ENCODE results near the gene KCNE4.

Gene KCNE4

DNA sequence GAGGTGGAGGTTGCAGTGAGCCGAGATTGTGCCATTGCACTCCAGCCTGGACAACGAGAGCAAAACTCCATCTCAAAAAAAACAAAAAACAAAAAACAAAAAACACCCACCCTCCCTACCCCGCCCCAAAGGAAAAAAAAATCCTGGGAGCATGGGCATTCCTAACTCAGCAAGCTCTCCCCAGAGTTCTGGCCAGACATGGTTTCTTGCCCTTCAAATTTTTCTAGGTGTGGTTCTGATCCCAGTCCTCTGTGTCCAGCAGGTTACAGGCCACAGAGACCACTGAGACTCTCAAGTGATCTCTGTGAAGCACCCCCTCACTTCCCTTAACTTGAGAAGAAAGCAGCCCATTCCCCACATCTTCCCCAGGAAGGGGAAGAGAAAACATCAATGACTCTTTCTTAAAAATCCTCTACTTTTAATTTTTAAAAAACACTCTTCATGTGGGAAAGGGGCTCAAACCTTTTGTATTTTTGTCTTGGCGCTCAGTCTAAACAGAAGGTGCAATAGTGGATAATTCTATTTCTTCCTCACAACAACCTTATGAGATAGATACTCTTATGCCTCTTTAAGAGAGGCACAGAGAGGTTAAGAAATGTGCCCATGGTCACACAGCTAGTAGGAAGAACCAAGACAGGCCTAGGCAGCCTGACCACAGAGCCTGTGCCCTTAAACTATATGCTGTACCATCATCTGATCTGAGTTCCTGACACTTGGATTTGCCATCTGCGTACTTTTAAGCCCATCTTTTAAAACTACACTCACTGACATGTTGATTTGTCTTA is 6.9 kb upstream of the KCNE4 start:
- H3K36me3 ChIP-seq (ENCODE audit: insufficient read depth, low read length), result no peaks in the 10 kb centered on the region
- no peak overlapping the region for H3K9ac ChIP-seq (ENCODE audit: low read depth, low read length)
- H3K27me3 ChIP-seq (ENCODE audit: insufficient read depth, low read length, poor library complexity), result no peaks in the 10 kb centered on the region
- no peaks in the 10 kb centered on the region for H4K20me1 ChIP-seq (ENCODE audit: insufficient read depth, low read length)
- TF ChIP-seq EZH2 (IDR thresholded peaks at IDR 0.05; ENCODE audit: borderline replicate concordance, low read depth, low read length, severe bottlenecking), result no peak
- TF ChIP-seq, protein P1, sequence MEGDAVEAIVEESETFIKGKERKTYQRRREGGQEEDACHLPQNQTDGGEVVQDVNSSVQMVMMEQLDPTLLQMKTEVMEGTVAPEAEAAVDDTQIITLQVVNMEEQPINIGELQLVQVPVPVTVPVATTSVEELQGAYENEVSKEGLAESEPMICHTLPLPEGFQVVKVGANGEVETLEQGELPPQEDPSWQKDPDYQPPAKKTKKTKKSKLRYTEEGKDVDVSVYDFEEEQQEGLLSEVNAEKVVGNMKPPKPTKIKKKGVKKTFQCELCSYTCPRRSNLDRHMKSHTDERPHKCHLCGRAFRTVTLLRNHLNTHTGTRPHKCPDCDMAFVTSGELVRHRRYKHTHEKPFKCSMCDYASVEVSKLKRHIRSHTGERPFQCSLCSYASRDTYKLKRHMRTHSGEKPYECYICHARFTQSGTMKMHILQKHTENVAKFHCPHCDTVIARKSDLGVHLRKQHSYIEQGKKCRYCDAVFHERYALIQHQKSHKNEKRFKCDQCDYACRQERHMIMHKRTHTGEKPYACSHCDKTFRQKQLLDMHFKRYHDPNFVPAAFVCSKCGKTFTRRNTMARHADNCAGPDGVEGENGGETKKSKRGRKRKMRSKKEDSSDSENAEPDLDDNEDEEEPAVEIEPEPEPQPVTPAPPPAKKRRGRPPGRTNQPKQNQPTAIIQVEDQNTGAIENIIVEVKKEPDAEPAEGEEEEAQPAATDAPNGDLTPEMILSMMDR (IDR thresholded peaks at IDR 0.05; ENCODE audit: borderline replicate concordance, extremely low read depth, low read length, poor library complexity, severe bottlenecking), result no peak
- no peak for ATAC-seq (ENCODE audit: insufficient read depth, low read depth)
- H3K9me3 ChIP-seq (ENCODE audit: insufficient read depth, low read length, severe bottlenecking), result no peaks in the 10 kb centered on the region
- peaks cover 13% of the 10 kb centered on the region for H3K4me1 ChIP-seq (ENCODE audit: insufficient read depth, low read length)
- H3K27ac ChIP-seq (ENCODE audit: low read length), result no peak overlapping the region
- H2AFZ ChIP-seq (ENCODE audit: low read depth, low read length), result no peak overlapping the region
- no peak for DNase-seq
- H3K4me3 ChIP-seq (ENCODE audit: low read depth in 1 of 2, low read length in 2 of 2), result no peak overlapping the region
- H3K79me2 ChIP-seq (ENCODE audit: insufficient read depth, low read length), result no peaks in the 10 kb centered on the region
- no peak overlapping the region for H3K4me2 ChIP-seq (ENCODE audit: insufficient read depth, low read length)

DNA sequence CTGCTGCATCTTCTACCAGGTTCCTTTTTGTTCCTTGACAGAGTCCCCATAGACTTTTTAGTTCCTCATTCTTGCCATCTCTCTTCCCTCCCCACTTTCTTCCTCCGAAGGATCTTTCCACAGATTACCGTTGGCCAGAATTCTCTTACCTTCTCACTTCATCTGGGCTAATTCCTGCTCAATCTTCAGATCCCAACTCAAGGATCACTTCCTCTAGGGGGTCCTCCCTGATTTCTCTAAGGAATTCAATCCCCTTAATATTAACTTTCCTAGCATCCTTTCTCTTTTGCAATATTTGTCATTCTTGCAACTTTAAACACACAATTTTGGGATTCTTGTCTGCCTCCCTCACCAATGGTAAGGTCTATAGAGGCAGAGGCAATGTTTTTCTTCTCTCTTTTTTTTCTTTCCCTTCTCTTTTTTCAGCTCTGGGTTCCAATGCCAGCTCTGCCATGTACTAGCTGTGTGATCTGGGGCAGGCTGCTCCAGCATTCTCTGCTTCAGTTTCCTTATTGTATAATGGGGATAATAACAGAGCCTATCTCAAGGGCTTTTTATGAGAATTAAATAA is 5.4 kb upstream of the KCNE4 start:
- H3K9ac ChIP-seq (ENCODE audit: low read depth, low read length), result no peak overlapping the region
- no peak overlapping the region for H2AFZ ChIP-seq (ENCODE audit: low read depth, low read length)
- H3K79me2 ChIP-seq (ENCODE audit: insufficient read depth, low read length), result no peaks in the 10 kb centered on the region
- no peak overlapping the region for H3K4me3 ChIP-seq (ENCODE audit: low read depth in 1 of 2, low read length in 2 of 2)
- H3K4me2 ChIP-seq (ENCODE audit: insufficient read depth, low read length), result no peak overlapping the region
- no peak for DNase-seq
- TF ChIP-seq EZH2 (IDR thresholded peaks at IDR 0.05; ENCODE audit: borderline replicate concordance, low read depth, low read length, severe bottlenecking), result no peak
- TF ChIP-seq, protein P1 (IDR thresholded peaks at IDR 0.05; ENCODE audit: borderline replicate concordance, extremely low read depth, low read length, poor library complexity, severe bottlenecking), result no peak
- H3K9me3 ChIP-seq (ENCODE audit: insufficient read depth, low read length, severe bottlenecking), result no peaks in the 10 kb centered on the region
- no peak for ATAC-seq (ENCODE audit: insufficient read depth, low read depth)
- H3K27ac ChIP-seq (ENCODE audit: low read length), result no peak overlapping the region
- no peaks in the 10 kb centered on the region for H3K36me3 ChIP-seq (ENCODE audit: insufficient read depth, low read length)
- H3K27me3 ChIP-seq (ENCODE audit: insufficient read depth, low read length, poor library complexity), result no peaks in the 10 kb centered on the region
- H4K20me1 ChIP-seq (ENCODE audit: insufficient read depth, low read length), result no peaks in the 10 kb centered on the region
- H3K4me1 ChIP-seq (ENCODE audit: insufficient read depth, low read length), result peaks cover 13% of the 10 kb centered on the region

DNA sequence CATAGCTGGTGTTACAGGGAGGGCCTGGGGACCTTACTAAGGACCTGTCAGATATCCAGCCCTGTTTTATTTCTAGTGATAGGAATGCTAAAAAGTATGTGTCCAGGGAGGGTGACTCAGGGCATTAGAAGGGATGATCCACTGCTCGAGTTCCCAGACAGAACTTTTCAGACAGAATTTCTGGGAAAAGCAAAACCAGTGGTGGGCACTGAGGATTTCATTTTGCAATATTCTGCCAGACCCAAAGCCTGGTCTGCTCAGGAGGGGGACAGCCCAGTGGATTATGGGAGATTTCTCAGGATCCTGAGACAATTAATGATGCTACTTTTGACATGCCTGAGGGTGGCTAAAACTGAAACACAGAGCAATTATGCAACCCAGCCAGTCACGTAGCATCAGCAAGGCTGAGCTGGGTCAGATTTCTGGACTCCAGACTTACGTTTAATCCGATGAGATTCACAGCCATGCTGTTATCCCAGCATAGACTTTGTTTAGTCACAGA is 4.7 kb upstream of the KCNE4 start:
- DNase-seq (no peak), ATAC-seq (ENCODE audit: insufficient read depth, low read depth) (no peak)

More for the DNA sequence above, 4.7 kb upstream of the KCNE4 start:
- no peak for TF ChIP-seq EZH2 (IDR thresholded peaks at IDR 0.05; ENCODE audit: borderline replicate concordance, low read depth, low read length, severe bottlenecking)
- TF ChIP-seq, protein P1 (IDR thresholded peaks at IDR 0.05; ENCODE audit: borderline replicate concordance, extremely low read depth, low read length, poor library complexity, severe bottlenecking), result no peak
- Histone ChIP-seq H4K20me1 (ENCODE audit: insufficient read depth, low read length) (no peaks in the 10 kb centered on the region), H3K4me1 (ENCODE audit: insufficient read depth, low read length) (peaks cover 13% of the 10 kb centered on the region), H3K4me2 (ENCODE audit: insufficient read depth, low read length) (no peak overlapping the region), H3K79me2 (ENCODE audit: insufficient read depth, low read length) (no peaks in the 10 kb centered on the region), H3K4me3 (ENCODE audit: low read depth in 1 of 2, low read length in 2 of 2) (no peak overlapping the region), H3K9ac (ENCODE audit: low read depth, low read length) (no peak overlapping the region), H3K36me3 (ENCODE audit: insufficient read depth, low read length) (no peaks in the 10 kb centered on the region), H3K27ac (ENCODE audit: low read length) (no peak overlapping the region), H3K9me3 (ENCODE audit: insufficient read depth, low read length, severe bottlenecking) (no peaks in the 10 kb centered on the region), H2AFZ (ENCODE audit: low read depth, low read length) (no peak overlapping the region), H3K27me3 (ENCODE audit: insufficient read depth, low read length, poor library complexity) (no peaks in the 10 kb centered on the region)

Measured in DND-41 (cell line).